WTC11 (cell line): ENCODE measurements around the gene NKD1. TPM values are rescaled to one million over a fixed set of nuclear protein-coding genes. Genes with fewer than 3 reads are reported as not detected.
A peak's percentile ranks its signal among the peaks of the same experiment; 100 is the strongest.

Source experiments
- ATAC-seq: fragments of 200-7000 bp; cut with Tn5 transposase; 2 replicates; pipeline ENCODE4 v1.10.0; 2021; ENCODE audit warnings: mild to moderate bottlenecking, moderate library complexity
- CTCF ChIA-PET: fragments of 300-600 bp; sonication (Branson Sonifier 250); formaldehyde crosslinking; loops from one replicate; lab custom pipeline; 2021; ENCODE audit warnings: antibody characterized with exemption; lab: Charles Lee
- POLR2A ChIA-PET: fragments of 350-600 bp; sonication (Branson Sonifier 250); formaldehyde crosslinking; loops from one replicate; lab custom pipeline; 2021; ENCODE audit warnings: antibody characterized with exemption; lab: Charles Lee
- DNase-seq: peaks from one replicate; pipeline ENCODE4 v3.0.0; 2021; ENCODE audit warnings: low spot score
- H3K27ac Mint-ChIP-seq: 2 replicates; pipeline ENCODE4 v1.8.0; 2021; ENCODE audit warnings: mixed read lengths
- H3K27me3 Mint-ChIP-seq: 2 replicates; pipeline ENCODE4 v1.8.0; 2021; ENCODE audit warnings: low read depth, mild to moderate bottlenecking, moderate library complexity, mixed read lengths
- H3K36me3 Mint-ChIP-seq: 2 replicates; pipeline ENCODE4 v1.8.0; 2021; ENCODE audit warnings: mixed read lengths
- H3K4me1 Mint-ChIP-seq: 2 replicates; pipeline ENCODE4 v1.8.0; 2022; ENCODE audit warnings: mixed read lengths
- H3K4me3 Mint-ChIP-seq: 2 replicates; pipeline ENCODE4 v1.8.0; 2021; ENCODE audit warnings: mild to moderate bottlenecking, moderate library complexity, mixed read lengths
- H3K9me3 Mint-ChIP-seq: 2 replicates; pipeline ENCODE4 v1.8.0; 2021; ENCODE audit warnings: mixed read lengths
- CBFB ChIP-seq: sonication (generic); formaldehyde crosslinking; IDR thresholded peaks from 2 replicates; pipeline ENCODE4 v1.8.1; 2022; ENCODE audit warnings: mild to moderate bottlenecking, low read depth, missing genetic modification reagents
- CREB1 ChIP-seq: sonication (generic); formaldehyde crosslinking; IDR thresholded peaks from 2 replicates; pipeline ENCODE4 v1.8.0; 2023; ENCODE audit warnings: mild to moderate bottlenecking, missing genetic modification reagents
- CTCF ChIP-seq: fragments of 200-600 bp; IDR thresholded peaks from 2 replicates; pipeline ENCODE4 v1.8.0; 2022; ENCODE audit warnings: antibody characterized with exemption
- E2F1 ChIP-seq: sonication (generic); formaldehyde crosslinking; IDR thresholded peaks from 2 replicates; pipeline ENCODE4 v1.8.0; 2022; ENCODE audit warnings: mild to moderate bottlenecking, missing genetic modification reagents
- EMX1 ChIP-seq: fragments of 250-450 bp; sonication (Bioruptor Pico); IDR thresholded peaks from 2 replicates; pipeline ENCODE4 v1.8.0; 2021; ENCODE audit warnings: mild to moderate bottlenecking
- ERG ChIP-seq: fragments of 250-450 bp; sonication (Bioruptor Pico); IDR thresholded peaks from 2 replicates; pipeline ENCODE4 v1.8.0; 2021; ENCODE audit warnings: mild to moderate bottlenecking
- MXD4 ChIP-seq: fragments of 250-450 bp; sonication (Bioruptor Pico); IDR thresholded peaks from 2 replicates; pipeline ENCODE4 v1.8.0; 2021; ENCODE audit warnings: mild to moderate bottlenecking, moderate library complexity, borderline replicate concordance
- NR3C1 ChIP-seq: sonication (generic); formaldehyde crosslinking; conservative IDR thresholded peaks from 2 replicates; pipeline ENCODE4 v1.8.1; 2023; ENCODE audit warnings: low read depth, mild to moderate bottlenecking, missing genetic modification reagents
- PREB ChIP-seq: sonication (generic); formaldehyde crosslinking; IDR thresholded peaks from 2 replicates; pipeline ENCODE4 v1.8.1; 2022; ENCODE audit warnings: mild to moderate bottlenecking, missing genetic modification reagents, moderate library complexity, borderline replicate concordance
- USF2 ChIP-seq: sonication (generic); formaldehyde crosslinking; IDR thresholded peaks from 2 replicates; pipeline ENCODE4 v1.8.1; 2023; ENCODE audit warnings: mild to moderate bottlenecking, missing genetic modification reagents, moderate library complexity
- ZNF219 ChIP-seq: sonication (generic); formaldehyde crosslinking; IDR thresholded peaks from 2 replicates; pipeline ENCODE4 v1.8.0; 2023; ENCODE audit warnings: missing genetic modification reagents, mild to moderate bottlenecking, borderline replicate concordance
- ZNF263 ChIP-seq: sonication (generic); formaldehyde crosslinking; IDR thresholded peaks from 2 replicates; pipeline ENCODE4 v1.8.1; 2022; ENCODE audit warnings: low read depth, mild to moderate bottlenecking, moderate library complexity, missing genetic modification reagents
- ZNF317 ChIP-seq: sonication (generic); formaldehyde crosslinking; IDR thresholded peaks from 2 replicates; pipeline ENCODE4 v1.8.1; 2023; ENCODE audit warnings: low read depth, mild to moderate bottlenecking, moderate library complexity, missing genetic modification reagents, borderline replicate concordance
- ZNF423 ChIP-seq: fragments of 250-450 bp; sonication (Bioruptor Pico); IDR thresholded peaks from 2 replicates; pipeline ENCODE4 v2.1.2; 2022; ENCODE audit warnings: mild to moderate bottlenecking, moderate library complexity
- total RNA-seq: library from RNA; stranded (reverse); gene quantifications from 3 replicates; pipeline ENCODE4 v1.2.3, GENCODE V29; 2021
- TF ChIP-seq, protein P1 (sequence below): sonication (generic); formaldehyde crosslinking; IDR thresholded peaks from 2 replicates; pipeline ENCODE4 v1.8.0; 2022; ENCODE audit warnings: mild to moderate bottlenecking, missing genetic modification reagents
- TF ChIP-seq, protein P2 (sequence below): sonication (generic); formaldehyde crosslinking; IDR thresholded peaks from 2 replicates; pipeline ENCODE4 v1.8.1; 2023; ENCODE audit warnings: mild to moderate bottlenecking, missing genetic modification reagents, borderline replicate concordance
- TF ChIP-seq, protein P3 (sequence below): fragments of 250-450 bp; sonication (Bioruptor Pico); conservative IDR thresholded peaks from 2 replicates; pipeline ENCODE4 v1.9.0; 2021; ENCODE audit warnings: mild to moderate bottlenecking
- TF ChIP-seq, protein P4 (sequence below): sonication (generic); formaldehyde crosslinking; IDR thresholded peaks from 2 replicates; pipeline ENCODE4 v1.8.1; 2022; ENCODE audit warnings: low read depth, mild to moderate bottlenecking, moderate library complexity, missing genetic modification reagents, borderline replicate concordance

Gene NKD1
- total RNA-seq, 1 experiment from 2014 or later, result 6.0 TPM

DNA sequence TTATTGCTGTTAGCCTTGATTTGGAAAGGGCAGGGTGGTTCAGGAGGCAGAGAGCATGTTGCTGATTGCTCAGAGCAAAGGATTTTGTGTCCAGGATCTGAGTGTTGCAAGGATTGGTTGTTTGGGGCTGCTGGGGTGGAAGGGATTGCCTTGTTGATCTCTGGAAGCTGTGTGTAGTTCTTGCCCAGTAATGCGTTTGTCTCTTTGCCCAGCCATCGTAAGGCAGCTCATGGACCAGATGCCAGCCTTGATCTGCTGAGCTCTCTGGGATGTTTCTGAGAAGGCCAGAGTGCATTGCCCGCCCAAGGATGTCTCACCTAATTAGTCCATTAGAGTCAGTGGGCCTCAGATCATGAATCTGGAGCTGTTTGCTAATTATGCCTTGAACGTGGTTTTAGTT is 33.6 kb downstream of the NKD1 start:
- Mint-ChIP-seq H3K36me3 (no peaks in the 10 kb centered on the region), H3K27ac (peak overlapping the region; percentile 53; the same call in 1 of the 2 replicates), H3K4me3 (no peak overlapping the region), H3K9me3 (no peaks in the 10 kb centered on the region), H3K27me3 (no peaks in the 10 kb centered on the region), H3K4me1 (peaks cover 11% of the 10 kb centered on the region)
- ChIA-PET POLR2A (no interaction called here), CTCF (interaction anchor here (0.8 to 2.6 kb wide), 3 partner anchors 12 to 225 kb away, joined by 4 to 18 read pairs (median 6); no protein-coding TSS in a partner anchor)
- ATAC-seq (no peak), DNase-seq (no peak)
- TF ChIP-seq EMX1 (CRISPR knock-in tag) (no peak), CREB1 (CRISPR knock-in tag) (no peak), ZNF219 (CRISPR knock-in tag) (no peak), CBFB (no peak), USF2 (CRISPR knock-in tag) (no peak), ZNF423 (CRISPR knock-in tag) (no peak), ERG (CRISPR knock-in tag) (no peak), E2F1 (CRISPR knock-in tag) (no peak), CTCF (no peak), MXD4 (CRISPR knock-in tag) (no peak), ZNF317 (CRISPR knock-in tag) (no peak), NR3C1 (CRISPR knock-in tag) (no peak)
- TF ChIP-seq, protein P1, sequence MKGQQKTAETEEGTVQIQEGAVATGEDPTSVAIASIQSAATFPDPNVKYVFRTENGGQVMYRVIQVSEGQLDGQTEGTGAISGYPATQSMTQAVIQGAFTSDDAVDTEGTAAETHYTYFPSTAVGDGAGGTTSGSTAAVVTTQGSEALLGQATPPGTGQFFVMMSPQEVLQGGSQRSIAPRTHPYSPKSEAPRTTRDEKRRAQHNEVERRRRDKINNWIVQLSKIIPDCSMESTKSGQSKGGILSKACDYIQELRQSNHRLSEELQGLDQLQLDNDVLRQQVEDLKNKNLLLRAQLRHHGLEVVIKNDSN (CRISPR knock-in tag), result no peak
- TF ChIP-seq, protein P2, sequence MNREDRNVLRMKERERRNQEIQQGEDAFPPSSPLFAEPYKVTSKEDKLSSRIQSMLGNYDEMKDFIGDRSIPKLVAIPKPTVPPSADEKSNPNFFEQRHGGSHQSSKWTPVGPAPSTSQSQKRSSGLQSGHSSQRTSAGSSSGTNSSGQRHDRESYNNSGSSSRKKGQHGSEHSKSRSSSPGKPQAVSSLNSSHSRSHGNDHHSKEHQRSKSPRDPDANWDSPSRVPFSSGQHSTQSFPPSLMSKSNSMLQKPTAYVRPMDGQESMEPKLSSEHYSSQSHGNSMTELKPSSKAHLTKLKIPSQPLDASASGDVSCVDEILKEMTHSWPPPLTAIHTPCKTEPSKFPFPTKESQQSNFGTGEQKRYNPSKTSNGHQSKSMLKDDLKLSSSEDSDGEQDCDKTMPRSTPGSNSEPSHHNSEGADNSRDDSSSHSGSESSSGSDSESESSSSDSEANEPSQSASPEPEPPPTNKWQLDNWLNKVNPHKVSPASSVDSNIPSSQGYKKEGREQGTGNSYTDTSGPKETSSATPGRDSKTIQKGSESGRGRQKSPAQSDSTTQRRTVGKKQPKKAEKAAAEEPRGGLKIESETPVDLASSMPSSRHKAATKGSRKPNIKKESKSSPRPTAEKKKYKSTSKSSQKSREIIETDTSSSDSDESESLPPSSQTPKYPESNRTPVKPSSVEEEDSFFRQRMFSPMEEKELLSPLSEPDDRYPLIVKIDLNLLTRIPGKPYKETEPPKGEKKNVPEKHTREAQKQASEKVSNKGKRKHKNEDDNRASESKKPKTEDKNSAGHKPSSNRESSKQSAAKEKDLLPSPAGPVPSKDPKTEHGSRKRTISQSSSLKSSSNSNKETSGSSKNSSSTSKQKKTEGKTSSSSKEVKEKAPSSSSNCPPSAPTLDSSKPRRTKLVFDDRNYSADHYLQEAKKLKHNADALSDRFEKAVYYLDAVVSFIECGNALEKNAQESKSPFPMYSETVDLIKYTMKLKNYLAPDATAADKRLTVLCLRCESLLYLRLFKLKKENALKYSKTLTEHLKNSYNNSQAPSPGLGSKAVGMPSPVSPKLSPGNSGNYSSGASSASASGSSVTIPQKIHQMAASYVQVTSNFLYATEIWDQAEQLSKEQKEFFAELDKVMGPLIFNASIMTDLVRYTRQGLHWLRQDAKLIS, result no peak

DNA sequence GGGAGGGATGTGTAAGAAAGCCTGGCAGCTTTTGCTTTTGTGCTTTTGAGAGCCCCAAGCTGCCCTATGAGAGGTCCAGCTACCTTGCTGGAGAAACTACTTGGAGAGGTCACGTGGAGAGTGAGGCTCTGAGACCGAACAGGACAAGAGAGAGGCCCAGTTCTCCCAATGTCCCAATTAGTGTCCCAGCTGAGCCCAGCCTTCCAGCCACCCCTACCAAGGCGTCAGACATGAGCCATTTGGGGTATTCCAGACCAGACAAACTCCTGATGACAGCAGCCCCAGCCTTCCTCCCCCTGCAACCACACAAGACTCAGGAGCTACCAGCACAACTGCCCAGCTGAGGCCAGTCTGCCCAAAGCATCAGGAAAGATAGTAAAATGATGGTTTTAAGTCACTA is 35.0 kb downstream of the NKD1 start:
- ChIA-PET POLR2A (no interaction called here), CTCF (interaction anchor here (1.2 to 1.7 kb wide), 2 partner anchors 10 to 223 kb away, joined by 3 to 11 read pairs; no protein-coding TSS in a partner anchor)
- ATAC-seq (no peak), DNase-seq (no peak)
- H3K9me3 Mint-ChIP-seq, result no peaks in the 10 kb centered on the region
- H3K36me3 Mint-ChIP-seq, result no peaks in the 10 kb centered on the region
- H3K27me3 Mint-ChIP-seq, result no peaks in the 10 kb centered on the region
- peaks cover 11% of the 10 kb centered on the region for H3K4me1 Mint-ChIP-seq
- no peak overlapping the region; the same call in 1 of the 2 replicates for H3K27ac Mint-ChIP-seq
- H3K4me3 Mint-ChIP-seq, result no peak overlapping the region
- TF ChIP-seq PREB (CRISPR knock-in tag) (no peak), ZNF263 (CRISPR knock-in tag) (no peak)
- TF ChIP-seq, protein P3, sequence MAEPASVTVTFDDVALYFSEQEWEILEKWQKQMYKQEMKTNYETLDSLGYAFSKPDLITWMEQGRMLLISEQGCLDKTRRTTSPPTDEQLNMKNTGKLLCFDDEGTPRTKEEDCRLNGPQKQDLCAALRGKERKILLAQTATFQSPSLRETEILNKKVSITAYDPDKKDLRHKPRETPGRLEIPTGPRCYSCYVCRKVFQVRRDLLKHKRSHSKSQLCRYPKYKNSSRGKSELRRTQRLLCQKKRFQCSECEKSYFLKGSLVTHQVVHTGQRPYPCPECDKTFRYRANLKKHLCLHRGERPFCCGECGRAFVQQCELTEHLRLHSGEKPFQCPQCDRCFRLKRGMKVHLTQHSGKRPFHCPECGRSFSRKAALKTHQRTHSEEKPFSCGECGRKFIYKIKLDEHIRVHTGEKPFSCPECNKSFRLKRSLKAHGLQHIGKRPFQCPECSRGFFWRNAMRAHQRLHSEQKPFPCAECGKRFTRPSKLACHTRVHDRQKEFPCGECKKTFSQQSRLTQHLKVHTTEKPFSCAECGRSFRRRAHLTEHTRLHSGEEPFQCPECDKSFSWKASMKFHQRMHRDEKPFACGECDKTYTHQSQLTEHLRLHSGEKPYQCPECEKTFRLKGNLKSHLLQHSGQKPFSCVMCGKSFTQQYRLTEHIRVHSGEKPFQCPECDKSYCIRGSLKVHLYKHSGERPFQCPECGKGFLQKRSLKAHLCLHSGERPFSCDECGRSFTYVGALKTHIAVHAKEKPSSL (CRISPR knock-in tag), result no peak
- TF ChIP-seq, protein P4, sequence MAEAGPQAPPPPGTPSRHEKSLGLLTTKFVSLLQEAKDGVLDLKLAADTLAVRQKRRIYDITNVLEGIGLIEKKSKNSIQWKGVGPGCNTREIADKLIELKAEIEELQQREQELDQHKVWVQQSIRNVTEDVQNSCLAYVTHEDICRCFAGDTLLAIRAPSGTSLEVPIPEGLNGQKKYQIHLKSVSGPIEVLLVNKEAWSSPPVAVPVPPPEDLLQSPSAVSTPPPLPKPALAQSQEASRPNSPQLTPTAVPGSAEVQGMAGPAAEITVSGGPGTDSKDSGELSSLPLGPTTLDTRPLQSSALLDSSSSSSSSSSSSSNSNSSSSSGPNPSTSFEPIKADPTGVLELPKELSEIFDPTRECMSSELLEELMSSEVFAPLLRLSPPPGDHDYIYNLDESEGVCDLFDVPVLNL (CRISPR knock-in tag), result no peak
